ENCODE results near the gene BRD1. TPM values are rescaled to one million over a fixed set of nuclear protein-coding genes. Genes with fewer than 3 reads are reported as not detected.

The BRD1 gene
- total RNA-seq, 4 donors from 2014 or later: 43.4 to 70.5 (median 50.3) TPM

GRCh38 chr22:49726022-49726681 lies 101.5 kb downstream of the BRD1 start:
- in situ Hi-C loops (cut with MboI; ENCODE audit: low pct_ligation_motif_present in 1 of 4, low pct_unique_long_range_greater_than_20kb in 1 of 4, low sequenced_read_pairs in 3 of 4): no loop called here
- 71 to 82% methylated on average over 8 to 10 of the region's 10 CpGs for WGBS, 2 donors (ENCODE audit: low coverage in 1 of 2)

DNA sequence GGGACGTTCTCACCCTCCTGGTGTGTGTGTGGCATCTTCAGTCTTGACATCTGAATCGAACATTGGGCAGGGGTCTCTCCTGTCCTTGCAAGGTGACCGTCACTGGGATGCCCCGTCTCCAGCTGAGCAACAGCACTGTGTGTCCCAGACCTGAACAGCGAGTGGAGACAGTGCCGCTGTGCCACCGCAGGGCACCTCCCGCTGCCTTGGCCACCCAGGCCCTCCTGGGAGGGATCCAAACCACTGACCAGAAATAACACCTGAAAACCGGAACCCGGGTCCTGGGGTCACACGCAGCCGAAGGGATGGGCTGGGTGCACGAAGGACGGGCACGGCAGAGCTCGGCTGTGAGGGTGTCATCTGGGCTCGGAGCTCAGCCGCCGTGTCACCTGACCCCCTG lies 102.2 kb downstream of the BRD1 start:
- Histone ChIP-seq H3K4me1 (peaks cover 0 to 12% (median 2%) of the 10 kb centered on the region in 4 donors), H3K36me3 (no peaks in the 10 kb centered on the region), H3K9me3 (no peaks in the 10 kb centered on the region), H3K4me3 (no peak overlapping the region), H3K27ac (no peak overlapping the region), H3K27me3 (peaks cover 71% of the 10 kb centered on the region)
- no peak for DNase-seq
- WGBS, 2 donors (ENCODE audit: low coverage in 1 of 2): 80% methylated on average over 16 of the region's 19 CpGs; no CpG with 5 or more reads in 1 of the 2 donors
- intact Hi-C loops (cut with DNase I; ENCODE audit: low total_unique reads) (no loop called here), in situ Hi-C loops (cut with MboI; ENCODE audit: low pct_ligation_motif_present in 1 of 4, low pct_unique_long_range_greater_than_20kb in 1 of 4, low sequenced_read_pairs in 3 of 4) (no loop called here)
- TF ChIP-seq POLR2A (IDR thresholded peaks at IDR 0.05) (no peak), EP300 (IDR thresholded peaks at IDR 0.05; ENCODE audit: low read depth) (no peak), POLR2AphosphoS5 (IDR thresholded peaks at IDR 0.05) (no peak)

More at GRCh38 chr22:49726022-49726681, 101.5 kb downstream of the BRD1 start:
- Histone ChIP-seq H3K9me3 (no peaks in the 10 kb centered on the region), H3K27ac (no peak overlapping the region), H3K4me3 (no peak overlapping the region), H3K36me3 (no peaks in the 10 kb centered on the region), H3K27me3 (peaks cover 73% of the 10 kb centered on the region), H3K4me1 (peaks cover 0 to 12% (median 2%) of the 10 kb centered on the region in 4 donors)
- intact Hi-C loops (cut with DNase I; ENCODE audit: low total_unique reads): no loop called here
- TF ChIP-seq CTCF (IDR thresholded peaks at IDR 0.05) (no peak), EP300 (IDR thresholded peaks at IDR 0.05; ENCODE audit: low read depth) (no peak), POLR2A (IDR thresholded peaks at IDR 0.05) (no peak), POLR2AphosphoS5 (IDR thresholded peaks at IDR 0.05) (no peak)
- DNase-seq: no peak

DNA sequence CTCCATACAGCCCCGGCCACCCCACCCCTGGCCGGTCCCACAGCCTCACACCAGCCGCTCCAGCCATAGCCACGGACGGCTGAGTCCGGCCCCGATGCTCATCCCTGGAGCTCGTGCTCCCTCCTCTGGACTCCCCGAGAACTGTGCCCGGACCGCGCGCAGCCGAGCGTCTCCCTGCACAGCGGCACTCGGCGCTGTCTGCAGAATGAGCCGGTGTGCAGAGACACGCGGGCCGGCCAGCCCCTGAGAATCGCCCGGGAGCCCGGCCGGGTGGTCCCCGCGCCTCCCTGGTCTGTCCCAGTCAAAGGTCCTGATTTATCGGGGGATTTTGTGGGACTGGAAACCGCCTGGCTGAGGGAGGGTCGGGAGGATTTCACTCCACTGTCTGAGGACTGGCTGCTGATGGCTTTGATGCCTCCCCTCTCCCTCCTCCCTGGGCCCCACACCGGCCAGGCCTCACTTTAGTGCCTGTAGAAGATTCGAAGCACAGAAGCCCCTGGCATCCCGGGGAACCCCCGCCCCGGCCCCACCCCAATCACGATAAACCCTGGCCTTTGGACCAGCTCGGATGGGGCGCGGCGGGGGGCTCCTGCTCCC lies 102.7 kb downstream of the BRD1 start:
- TF ChIP-seq CTCF (IDR thresholded peaks at IDR 0.05): peak; percentile 37 to 55 (median 43)
- TF ChIP-seq POLR2AphosphoS5 (IDR thresholded peaks at IDR 0.05): no peak
- Histone ChIP-seq H3K36me3 (no peaks in the 10 kb centered on the region), H3K27ac (no peak overlapping the region), H3K4me3 (peak overlapping the region in 2 of 4 donors; percentile 18 to 38), H3K9me3 (no peaks in the 10 kb centered on the region), H3K27me3 (peaks cover 72% of the 10 kb centered on the region), H3K4me1 (peaks cover 0 to 12% (median 2%) of the 10 kb centered on the region in 4 donors)
- WGBS, 2 donors (ENCODE audit: low coverage in 1 of 2): 13% methylated on average over 28 of the region's 41 CpGs; no CpG with 5 or more reads in 1 of the 2 donors
- peak; percentile 46 for DNase-seq
- intact Hi-C loops (cut with DNase I; ENCODE audit: low total_unique reads) (no loop called here), in situ Hi-C loops (cut with MboI; ENCODE audit: low pct_ligation_motif_present in 1 of 4, low pct_unique_long_range_greater_than_20kb in 1 of 4, low sequenced_read_pairs in 3 of 4) (no loop called here)

- Histone ChIP-seq H3K36me3 (no peaks in the 10 kb centered on the region), H3K27ac (no peak overlapping the region), H3K4me1 (peaks cover 0 to 12% (median 2%) of the 10 kb centered on the region in 4 donors), H3K9me3 (no peaks in the 10 kb centered on the region), H3K27me3 (peaks cover 72% of the 10 kb centered on the region), H3K4me3 (peak overlapping the region in 2 of 4 donors; percentile 18 to 38)
- TF ChIP-seq POLR2A (IDR thresholded peaks at IDR 0.05) (no peak), EP300 (IDR thresholded peaks at IDR 0.05; ENCODE audit: low read depth) (no peak), CTCF (IDR thresholded peaks at IDR 0.05) (no peak), POLR2AphosphoS5 (IDR thresholded peaks at IDR 0.05) (no peak)
- no peak for DNase-seq
- WGBS, 2 donors (ENCODE audit: low coverage in 1 of 2): 48 to 71% methylated on average over 8 to 54 of the region's 54 CpGs
- in situ Hi-C loops (cut with MboI; ENCODE audit: low pct_ligation_motif_present in 1 of 4, low pct_unique_long_range_greater_than_20kb in 1 of 4, low sequenced_read_pairs in 3 of 4): no loop called here
- intact Hi-C loops (cut with DNase I; ENCODE audit: low total_unique reads): no loop called here
Observed at GRCh38 chr22:49724030-49724892, 103.4 kb downstream of the BRD1 start.

All from transverse colon (tissue), 4 donors.